ENCODE measurements around the gene ZNF331.

GRCh38 chr19:53595510-53595867 lies 57.5 kb downstream of the ZNF331 start:
- TF ChIP-seq CTCF (conservative IDR thresholded peaks at IDR 0.05; ENCODE audit: low read length) (no peak), EZH2phosphoT487 (IDR thresholded peaks at IDR 0.05; ENCODE audit: borderline replicate concordance, low read depth, low read length) (no peak)

All from OCI-LY7 (cell line).